Esophagus squamous epithelium (tissue), 4 donors: ENCODE results near the gene CNTLN.

ENCODE experiments used
- CTCF ChIP-seq, 6 experiments: fragments of 450-650 bp in 4 of 6; fragments of 200-600 bp in 2 of 6; sonication (generic) in 2 of 6; IDR thresholded peaks; one replicate each; pipeline ENCODE4 v1.5.1; 2016 to 2019; ENCODE audit warnings: antibody characterized with exemption in 6 of 6, mild to moderate bottlenecking in 4 of 6, moderate library complexity in 4 of 6
- POLR2A ChIP-seq, 4 donors: fragments of 450-650 bp; IDR thresholded peaks; one replicate each; pipeline ENCODE4 v1.6.1; 2017; ENCODE audit warnings: antibody characterized with exemption in 4 of 4, mild to moderate bottlenecking in 4 of 4, moderate library complexity in 3 of 4

- no peak for TF ChIP-seq CTCF (IDR thresholded peaks at IDR 0.05)
- TF ChIP-seq POLR2A (IDR thresholded peaks at IDR 0.05): no peak
These were observed 254.2 kb downstream of the CNTLN start for GRCh38 chr9:17389026-17389425.
